Measurements from ENCODE around the gene RBM47.
"Not testable (repeated sequence)": the region's sequence is repeated elsewhere in the genome, so short reads cannot be mapped to it uniquely, and the experiment has no call there.

Gene RBM47

GRCh38 chr4:40559585-40560465 lies 69.8 kb downstream of the RBM47 start:
- DNase-seq, result no peak

- no peak for DNase-seq
Observed at GRCh38 chr4:40557736-40558135, 71.9 kb downstream of the RBM47 start.

GRCh38 chr4:40555176-40555900 lies 74.3 kb downstream of the RBM47 start:
- no peak for DNase-seq

- DNase-seq, result not testable (repeated sequence)
Observed at GRCh38 chr4:40554641-40555040, 75.0 kb downstream of the RBM47 start.

- DNase-seq, result no peak
Observed at GRCh38 chr4:40553995-40554394, 75.7 kb downstream of the RBM47 start.

- no peak for DNase-seq
Observed at GRCh38 chr4:40552536-40552935, 77.1 kb downstream of the RBM47 start.

GRCh38 chr4:40551568-40552136 lies 78.0 kb downstream of the RBM47 start:
- not testable (repeated sequence) for DNase-seq

- no peak for DNase-seq
Observed at GRCh38 chr4:40550948-40551462, 78.7 kb downstream of the RBM47 start.

GRCh38 chr4:40550196-40550595 lies 79.5 kb downstream of the RBM47 start:
- DNase-seq, result no peak

- DNase-seq, result no peak
Observed at GRCh38 chr4:40548256-40548655, 81.4 kb downstream of the RBM47 start.

- DNase-seq, result no peak
Observed at GRCh38 chr4:40547789-40548132, 81.9 kb downstream of the RBM47 start.

- DNase-seq, result no peak
Observed at GRCh38 chr4:40546969-40547788, 82.5 kb downstream of the RBM47 start.

GRCh38 chr4:40546506-40546905 lies 83.2 kb downstream of the RBM47 start:
- DNase-seq, result no peak

- not testable (repeated sequence) for DNase-seq
Observed at GRCh38 chr4:40545487-40545886, 84.2 kb downstream of the RBM47 start.

GRCh38 chr4:40544221-40544620 lies 85.4 kb downstream of the RBM47 start:
- DNase-seq, result no peak

GRCh38 chr4:40540800-40541199 lies 88.9 kb downstream of the RBM47 start:
- DNase-seq, result no peak

GRCh38 chr4:40536032-40536431 lies 93.6 kb downstream of the RBM47 start:
- no peak for DNase-seq

GRCh38 chr4:40531636-40532023 lies 98.0 kb downstream of the RBM47 start:
- no peak for DNase-seq

- DNase-seq, result no peak
Observed at GRCh38 chr4:40530961-40531635, 98.6 kb downstream of the RBM47 start.

- DNase-seq, result no peak
Observed at GRCh38 chr4:40526741-40527140, 102.9 kb downstream of the RBM47 start.

GRCh38 chr4:40525752-40526598 lies 103.7 kb downstream of the RBM47 start:
- no peak for DNase-seq
